ENCODE data around the gene IGDCC3.

The IGDCC3 gene

DNA sequence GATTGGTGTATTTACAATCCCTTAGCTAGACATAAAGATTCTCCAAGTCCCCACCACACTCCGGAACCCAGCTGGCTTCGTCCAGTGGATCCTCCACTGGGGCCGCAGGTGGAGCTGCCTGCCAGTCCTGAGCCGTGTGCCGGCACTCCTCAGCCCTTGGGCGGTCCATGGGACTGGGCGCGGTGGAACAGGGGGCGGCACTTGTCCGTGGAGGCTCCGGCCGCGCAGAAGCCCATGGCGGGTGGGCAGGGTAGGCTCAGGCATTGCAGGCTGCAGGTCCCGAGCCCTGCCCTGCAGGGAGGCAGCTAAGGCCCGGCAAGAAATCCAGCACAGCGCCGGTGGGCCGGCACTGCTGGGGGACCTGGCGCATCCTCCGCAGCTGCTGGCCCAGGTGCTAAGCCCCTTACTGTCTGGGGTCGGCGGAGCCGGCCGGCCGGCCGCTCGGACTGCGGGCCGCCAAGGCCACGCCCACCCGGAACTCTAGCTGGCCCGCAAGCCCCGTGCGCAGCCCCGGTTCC lies 76.8 kb downstream of the IGDCC3 start:
- no peak overlapping the region for H3K4me3 ChIP-seq (ENCODE audit: low read depth, low read length)
- no peak for DNase-seq (ENCODE audit: low read depth)
- TF ChIP-seq, protein P1, sequence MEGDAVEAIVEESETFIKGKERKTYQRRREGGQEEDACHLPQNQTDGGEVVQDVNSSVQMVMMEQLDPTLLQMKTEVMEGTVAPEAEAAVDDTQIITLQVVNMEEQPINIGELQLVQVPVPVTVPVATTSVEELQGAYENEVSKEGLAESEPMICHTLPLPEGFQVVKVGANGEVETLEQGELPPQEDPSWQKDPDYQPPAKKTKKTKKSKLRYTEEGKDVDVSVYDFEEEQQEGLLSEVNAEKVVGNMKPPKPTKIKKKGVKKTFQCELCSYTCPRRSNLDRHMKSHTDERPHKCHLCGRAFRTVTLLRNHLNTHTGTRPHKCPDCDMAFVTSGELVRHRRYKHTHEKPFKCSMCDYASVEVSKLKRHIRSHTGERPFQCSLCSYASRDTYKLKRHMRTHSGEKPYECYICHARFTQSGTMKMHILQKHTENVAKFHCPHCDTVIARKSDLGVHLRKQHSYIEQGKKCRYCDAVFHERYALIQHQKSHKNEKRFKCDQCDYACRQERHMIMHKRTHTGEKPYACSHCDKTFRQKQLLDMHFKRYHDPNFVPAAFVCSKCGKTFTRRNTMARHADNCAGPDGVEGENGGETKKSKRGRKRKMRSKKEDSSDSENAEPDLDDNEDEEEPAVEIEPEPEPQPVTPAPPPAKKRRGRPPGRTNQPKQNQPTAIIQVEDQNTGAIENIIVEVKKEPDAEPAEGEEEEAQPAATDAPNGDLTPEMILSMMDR (IDR thresholded peaks at IDR 0.05; ENCODE audit: insufficient read depth, low read depth, low read length, missing control alignments), result no peak

- DNase-seq (ENCODE audit: low read depth), result no peak
- H3K4me3 ChIP-seq (ENCODE audit: low read depth, low read length), result no peak overlapping the region
- TF ChIP-seq, protein P1 (IDR thresholded peaks at IDR 0.05; ENCODE audit: insufficient read depth, low read depth, low read length, missing control alignments), result no peak
Observed at GRCh38 chr15:65298731-65299130, 79.1 kb downstream of the IGDCC3 start.

DNA sequence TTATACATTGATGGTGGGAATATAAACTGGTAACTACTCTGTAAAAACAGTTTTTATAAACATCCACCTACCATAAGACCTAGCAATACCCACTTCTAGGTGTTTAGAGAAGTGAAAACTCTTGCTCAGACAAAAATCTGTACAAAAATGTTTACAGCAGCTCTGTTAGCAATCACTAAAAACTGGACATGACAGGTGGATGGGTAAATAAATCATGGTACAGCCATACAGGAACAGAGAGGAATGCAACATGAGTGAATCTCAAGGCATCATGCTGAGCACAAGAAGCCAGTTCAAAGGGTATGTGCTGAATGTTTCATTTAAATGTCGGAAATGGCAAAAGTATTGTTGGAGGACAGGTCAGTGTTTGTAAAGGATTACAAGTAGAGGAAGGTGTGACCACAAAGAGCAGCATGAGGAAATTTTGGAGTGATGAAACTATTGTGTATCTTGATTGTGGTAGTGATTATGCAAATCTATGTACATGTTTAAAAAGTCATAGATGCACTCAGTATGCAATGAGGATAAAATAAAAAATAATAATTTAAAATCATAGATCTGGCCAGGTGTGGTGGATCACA lies 84.8 kb downstream of the IGDCC3 start:
- TF ChIP-seq, protein P1 (IDR thresholded peaks at IDR 0.05; ENCODE audit: insufficient read depth, low read depth, low read length, missing control alignments), result no peak
- no peak for DNase-seq (ENCODE audit: low read depth)
- no peak overlapping the region for H3K4me3 ChIP-seq (ENCODE audit: low read depth, low read length)

- TF ChIP-seq, protein P1 (IDR thresholded peaks at IDR 0.05; ENCODE audit: insufficient read depth, low read depth, low read length, missing control alignments), result no peak
- H3K4me3 ChIP-seq (ENCODE audit: low read depth, low read length), result no peak overlapping the region
- no peak for DNase-seq (ENCODE audit: low read depth)
Observed at GRCh38 chr15:65290228-65290627, 87.6 kb downstream of the IGDCC3 start.

DNA sequence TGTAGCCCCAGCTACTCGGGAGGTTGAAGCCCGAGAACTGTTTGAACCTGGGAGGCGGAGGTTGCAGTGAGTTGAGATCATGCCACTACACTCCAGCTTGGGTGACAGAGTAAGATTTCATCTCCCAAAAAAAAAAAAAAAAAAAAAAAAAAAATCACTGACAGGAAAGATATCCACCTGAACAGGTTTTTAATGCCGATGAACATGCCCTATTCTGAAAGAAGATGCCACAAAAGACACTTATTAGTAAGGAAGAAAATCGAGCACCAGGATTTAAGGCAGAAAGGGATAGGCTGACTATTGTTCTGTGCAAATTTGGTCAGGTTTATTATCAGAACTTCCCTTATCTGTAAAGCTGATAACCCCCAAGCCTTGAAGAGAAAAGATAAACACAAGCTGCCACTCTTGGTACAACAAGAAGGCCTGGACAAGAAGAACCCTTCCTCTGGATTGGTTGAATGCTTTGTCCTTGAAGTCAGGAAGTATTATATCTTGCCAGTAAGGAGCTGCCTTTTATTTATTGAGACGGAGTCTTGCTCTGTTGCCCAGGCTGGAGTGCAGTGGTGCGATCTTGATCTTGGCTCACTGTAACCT lies 88.4 kb downstream of the IGDCC3 start:
- TF ChIP-seq, protein P1 (IDR thresholded peaks at IDR 0.05; ENCODE audit: insufficient read depth, low read depth, low read length, missing control alignments), result no peak

GRCh38 chr15:65287520-65287855 lies 90.3 kb downstream of the IGDCC3 start:
- TF ChIP-seq, protein P1 (IDR thresholded peaks at IDR 0.05; ENCODE audit: insufficient read depth, low read depth, low read length, missing control alignments), result no peak
- H3K4me3 ChIP-seq (ENCODE audit: low read depth, low read length), result peak overlapping the region; percentile 77
- peak; percentile 25 for DNase-seq (ENCODE audit: low read depth)

More for the DNA sequence above, 88.4 kb downstream of the IGDCC3 start:
- H3K4me3 ChIP-seq (ENCODE audit: low read depth, low read length), result no peak overlapping the region
- DNase-seq (ENCODE audit: low read depth), result no peak
